ENCODE results near the gene PTPRN2. TPM values are rescaled to one million over a fixed set of nuclear protein-coding genes. Genes with fewer than 3 reads are reported as not detected.

The PTPRN2 gene
- total RNA-seq, 1 donor from 2014 or later, result 32.2 TPM

GRCh38 chr7:158120716-158121115 lies 466.9 kb downstream of the PTPRN2 start:
- H3K9me3 Mint-ChIP-seq, result peaks cover 5% of the 10 kb centered on the region
- no peak overlapping the region for H3K4me3 Mint-ChIP-seq
- peaks cover 35% of the 10 kb centered on the region for H3K36me3 Mint-ChIP-seq (ENCODE audit: low read depth)
- no peak for TF ChIP-seq CTCF (conservative IDR thresholded peaks at IDR 0.05)
- H3K27me3 Mint-ChIP-seq (ENCODE audit: low read depth), result no peaks in the 10 kb centered on the region
- no peaks in the 10 kb centered on the region for H3K4me1 Mint-ChIP-seq
- no peak for DNase-seq (ENCODE audit: low read depth, low spot score)
- H3K27ac Mint-ChIP-seq (ENCODE audit: unreplicated experiment), result no peak overlapping the region

DNA sequence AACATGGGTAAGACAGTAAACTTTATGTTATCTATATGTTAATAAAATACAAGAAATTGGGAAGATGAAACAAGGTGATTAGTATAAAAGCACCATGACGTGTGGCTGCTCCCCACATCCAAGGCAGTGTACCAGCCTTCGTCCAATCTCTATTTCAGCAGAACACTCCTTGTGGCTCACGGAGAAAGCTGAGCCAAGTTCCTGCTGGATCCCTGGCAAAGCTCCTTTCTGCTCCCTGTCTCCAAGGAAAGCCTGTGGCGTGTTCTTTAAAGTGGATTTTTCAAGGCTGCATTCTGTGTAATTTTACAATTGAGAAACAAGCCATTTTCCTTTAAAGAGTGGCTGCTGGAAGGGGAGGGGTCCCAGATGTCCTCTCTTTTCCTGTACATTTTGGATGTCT lies 467.3 kb downstream of the PTPRN2 start:
- peaks cover 36% of the 10 kb centered on the region for H3K36me3 Mint-ChIP-seq (ENCODE audit: low read depth)
- no peak overlapping the region for H3K27ac Mint-ChIP-seq (ENCODE audit: unreplicated experiment)
- H3K27me3 Mint-ChIP-seq (ENCODE audit: low read depth), result no peaks in the 10 kb centered on the region
- H3K4me3 Mint-ChIP-seq, result no peak overlapping the region
- H3K4me1 Mint-ChIP-seq, result no peaks in the 10 kb centered on the region
- no peak for DNase-seq (ENCODE audit: low read depth, low spot score)
- no peak for TF ChIP-seq CTCF (conservative IDR thresholded peaks at IDR 0.05)
- peaks cover 5% of the 10 kb centered on the region for H3K9me3 Mint-ChIP-seq

DNA sequence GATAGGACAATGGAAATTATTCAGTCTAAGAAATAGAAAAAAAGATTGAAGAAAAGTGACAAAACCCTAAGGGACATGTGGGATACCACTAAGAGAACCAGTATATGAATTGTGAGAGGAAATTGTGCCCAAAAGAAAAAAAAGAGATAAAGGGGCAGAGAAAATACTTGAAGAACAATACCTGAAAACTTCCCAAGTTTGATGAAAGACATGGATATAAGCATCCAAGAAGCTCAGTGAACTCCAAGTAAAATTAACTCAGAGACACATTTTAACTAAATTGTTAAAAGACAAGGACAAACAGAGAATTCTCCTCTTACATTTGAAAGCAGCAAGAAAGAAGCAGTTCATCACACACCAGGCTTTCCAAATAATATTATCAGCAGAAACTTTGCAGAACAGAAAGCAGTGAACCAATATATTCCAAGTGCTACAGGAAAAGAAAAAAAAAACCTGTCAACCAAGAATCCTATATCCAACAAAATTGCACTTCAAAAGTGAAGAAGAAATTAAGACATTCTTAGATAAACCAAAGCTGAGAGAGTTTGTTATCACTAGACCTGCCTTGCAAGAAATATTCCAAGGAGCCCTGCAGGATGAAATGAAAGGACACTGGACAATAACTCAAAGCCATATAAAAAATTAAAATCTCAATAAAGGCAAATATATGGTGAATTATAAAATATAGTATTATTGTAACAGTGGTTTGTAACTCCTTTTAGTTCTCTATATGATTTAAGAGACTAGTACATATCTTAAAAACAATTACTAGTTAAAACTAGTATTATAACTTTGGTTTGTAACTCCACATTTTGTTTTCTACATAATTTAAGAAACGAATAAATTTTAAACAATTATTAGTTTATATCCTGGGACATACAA lies 470.0 kb downstream of the PTPRN2 start:
- H3K4me3 Mint-ChIP-seq, result no peak overlapping the region
- no peak for TF ChIP-seq CTCF (conservative IDR thresholded peaks at IDR 0.05)
- peaks cover 37% of the 10 kb centered on the region for H3K36me3 Mint-ChIP-seq (ENCODE audit: low read depth)
- H3K27me3 Mint-ChIP-seq (ENCODE audit: low read depth), result no peaks in the 10 kb centered on the region
- no peak for DNase-seq (ENCODE audit: low read depth, low spot score)
- peaks cover 5% of the 10 kb centered on the region for H3K9me3 Mint-ChIP-seq
- no peaks in the 10 kb centered on the region for H3K4me1 Mint-ChIP-seq
- H3K27ac Mint-ChIP-seq (ENCODE audit: unreplicated experiment), result no peak overlapping the region

- Mint-ChIP-seq H3K36me3 (ENCODE audit: low read depth) (peaks cover 34% of the 10 kb centered on the region), H3K9me3 (peaks cover 5% of the 10 kb centered on the region), H3K4me3 (no peak overlapping the region), H3K27ac (ENCODE audit: unreplicated experiment) (no peak overlapping the region), H3K27me3 (ENCODE audit: low read depth) (no peaks in the 10 kb centered on the region), H3K4me1 (no peaks in the 10 kb centered on the region)
- no peak for DNase-seq (ENCODE audit: low read depth, low spot score)
- no peak for TF ChIP-seq CTCF (conservative IDR thresholded peaks at IDR 0.05)
Observed at GRCh38 chr7:158116235-158116634, 471.4 kb downstream of the PTPRN2 start.

- H3K36me3 Mint-ChIP-seq (ENCODE audit: low read depth), result peaks cover 31% of the 10 kb centered on the region
- H3K27me3 Mint-ChIP-seq (ENCODE audit: low read depth), result no peaks in the 10 kb centered on the region
- DNase-seq (ENCODE audit: low read depth, low spot score), result no peak
- no peaks in the 10 kb centered on the region for H3K4me1 Mint-ChIP-seq
- peaks cover 3% of the 10 kb centered on the region for H3K9me3 Mint-ChIP-seq
- no peak for TF ChIP-seq CTCF (conservative IDR thresholded peaks at IDR 0.05)
- no peak overlapping the region for H3K4me3 Mint-ChIP-seq
- no peak overlapping the region for H3K27ac Mint-ChIP-seq (ENCODE audit: unreplicated experiment)
Observed at GRCh38 chr7:158114056-158114850, 473.4 kb downstream of the PTPRN2 start.
